H9 (cell line): ENCODE results near the gene CCDC57. TPM values are rescaled to one million over a fixed set of nuclear protein-coding genes. Genes with fewer than 3 reads are reported as not detected.

Experiments used
- DNase-seq: peaks from one replicate; pipeline ENCODE4 v3.0.0-alpha.2; 2017
- H2AFZ ChIP-seq: one replicate; pipeline ENCODE4 v1.6.1; 2013; ENCODE audit warnings: mild to moderate bottlenecking, low read length, control low read depth, moderate library complexity
- H2AK5ac ChIP-seq: 2 replicates; pipeline ENCODE4 v1.6.1; 2013; ENCODE audit warnings: low read length, control low read depth, mixed read lengths; ENCODE audit not compliant: insufficient read length
- H2BK120ac ChIP-seq: one replicate; pipeline ENCODE4 v1.6.1; 2013; ENCODE audit warnings: low read depth, mild to moderate bottlenecking, low read length, control low read depth, inconsistent platforms; ENCODE audit not compliant: poor library complexity, severe bottlenecking
- H2BK12ac ChIP-seq: 2 replicates; pipeline ENCODE4 v1.6.1; 2013; ENCODE audit warnings: low read length, control low read depth, mixed read lengths, low read depth; ENCODE audit not compliant: insufficient read length
- H2BK15ac ChIP-seq: 2 replicates; pipeline ENCODE4 v1.6.1; 2013; ENCODE audit warnings: low read depth, low read length, control low read depth
- H2BK20ac ChIP-seq: one replicate; pipeline ENCODE4 v1.6.1; 2013; ENCODE audit warnings: low read depth, mild to moderate bottlenecking, low read length, control low read depth, inconsistent platforms; ENCODE audit not compliant: poor library complexity, severe bottlenecking
- H2BK5ac ChIP-seq: 2 replicates; pipeline ENCODE4 v1.6.1; 2013; ENCODE audit warnings: low read length, control low read depth, mixed read lengths; ENCODE audit not compliant: insufficient read length
- H3K14ac ChIP-seq: 2 replicates; pipeline ENCODE4 v1.6.1; 2013; ENCODE audit warnings: low read length, control low read depth; ENCODE audit not compliant: insufficient read depth
- H3K18ac ChIP-seq: 2 replicates; pipeline ENCODE4 v1.6.1; 2013; ENCODE audit warnings: low read depth, mild to moderate bottlenecking, mixed read lengths, low read length, control low read depth; ENCODE audit not compliant: insufficient read length
- H3K23ac ChIP-seq: 2 replicates; pipeline ENCODE4 v1.6.1; 2013; ENCODE audit warnings: low read length, control low read depth, mixed read lengths, low read depth; ENCODE audit not compliant: insufficient read length
- H3K23me2 ChIP-seq: 2 replicates; pipeline ENCODE4 v1.6.1; 2013; ENCODE audit warnings: low read depth, mild to moderate bottlenecking, mixed read lengths, low read length, control low read depth; ENCODE audit not compliant: insufficient read length, poor library complexity, severe bottlenecking
- H3K27ac ChIP-seq: 2 replicates; pipeline ENCODE4 v1.5.1; 2013; ENCODE audit warnings: low read length, control low read depth, mixed read lengths, low read depth; ENCODE audit not compliant: insufficient read length
- H3K27me3 ChIP-seq: 2 replicates; pipeline ENCODE4 v1.6.1; 2013; ENCODE audit warnings: low read length, control low read depth, inconsistent platforms; ENCODE audit not compliant: insufficient read depth
- H3K4ac ChIP-seq: 2 replicates; pipeline ENCODE4 v1.6.1; 2013; ENCODE audit warnings: low read depth, mild to moderate bottlenecking, control low read depth, inconsistent platforms, low read length, moderate library complexity
- H3K4me1 ChIP-seq: 2 replicates; pipeline ENCODE4 v1.6.1; 2013; ENCODE audit warnings: low read length, control low read depth, inconsistent platforms; ENCODE audit not compliant: insufficient read depth
- H3K4me2 ChIP-seq: 2 replicates; pipeline ENCODE4 v1.6.1; 2013; ENCODE audit warnings: low read length, control low read depth, mixed read lengths; ENCODE audit not compliant: insufficient read length, insufficient read depth
- H3K56ac ChIP-seq: 2 replicates; pipeline ENCODE4 v1.6.1; 2013; ENCODE audit warnings: low read depth, mild to moderate bottlenecking, mixed read lengths, low read length, control low read depth; ENCODE audit not compliant: insufficient read length
- H3K79me1 ChIP-seq: 2 replicates; pipeline ENCODE4 v1.6.1; 2013; ENCODE audit warnings: low read depth, mild to moderate bottlenecking, moderate library complexity, low read length, control low read depth, inconsistent platforms; ENCODE audit not compliant: insufficient read depth, poor library complexity, severe bottlenecking
- H3K79me2 ChIP-seq: 2 replicates; pipeline ENCODE4 v1.6.1; 2013; ENCODE audit warnings: low read length, control low read depth, inconsistent platforms; ENCODE audit not compliant: insufficient read depth
- H3K9ac ChIP-seq: 2 replicates; pipeline ENCODE4 v1.6.1; 2013; ENCODE audit warnings: low read length, control low read depth, mixed read lengths; ENCODE audit not compliant: insufficient read length; ENCODE audit errors: extremely low read depth
- H3K9me3 ChIP-seq: one replicate; pipeline ENCODE4 v1.6.1; 2013; ENCODE audit warnings: low read depth, low read length, inconsistent platforms; ENCODE audit not compliant: control insufficient read depth
- H3T11ph ChIP-seq: one replicate; pipeline ENCODE4 v1.6.1; 2013; ENCODE audit warnings: mild to moderate bottlenecking, low read length, control low read depth, inconsistent platforms
- H4K20me1 ChIP-seq: one replicate; pipeline ENCODE4 v1.6.1; 2013; ENCODE audit not compliant: control insufficient read depth, insufficient read length, insufficient read depth
- H4K5ac ChIP-seq: 2 replicates; pipeline ENCODE4 v1.6.1; 2013; ENCODE audit warnings: low read depth, mild to moderate bottlenecking, mixed read lengths, low read length, control low read depth; ENCODE audit not compliant: insufficient read length
- H4K8ac ChIP-seq: replicated peaks from 2 replicates; pipeline ENCODE4 v1.6.1; 2013; ENCODE audit warnings: low read length, control low read depth, mixed read lengths, low read depth; ENCODE audit not compliant: insufficient read length
- H4K91ac ChIP-seq: 2 replicates; pipeline ENCODE4 v1.6.1; 2013; ENCODE audit warnings: low read depth, mild to moderate bottlenecking, moderate library complexity, mixed read lengths, low read length, control low read depth; ENCODE audit not compliant: insufficient read length
- H3K27ac Mint-ChIP-seq, 3 experiments: 2 replicates in 2 of 3; 3 replicates in 1 of 3; pipeline ENCODE4 v1.8.0; 2020 to 2021; ENCODE audit warnings: mixed read lengths in 3 of 3, mild to moderate bottlenecking in 1 of 3, moderate library complexity in 1 of 3
- H3K27me3 Mint-ChIP-seq: 2 replicates; pipeline ENCODE4 v1.8.0; 2021; ENCODE audit warnings: low read depth, mild to moderate bottlenecking, moderate library complexity, mixed read lengths
- H3K36me3 Mint-ChIP-seq, 3 experiments: 2 replicates in 2 of 3; 3 replicates in 1 of 3; pipeline ENCODE4 v1.8.0; 2020 to 2021; ENCODE audit warnings: low read depth in 3 of 3, mixed read lengths in 3 of 3; ENCODE audit not compliant: insufficient read depth in 1 of 3
- H3K4me1 Mint-ChIP-seq, 2 experiments: 2 replicates each; pipeline ENCODE4 v1.8.0; 2020; ENCODE audit warnings: mixed read lengths in 2 of 2
- H3K4me3 Mint-ChIP-seq, 2 experiments: 2 replicates in 1 of 2; 3 replicates in 1 of 2; pipeline ENCODE4 v1.8.0; 2020 to 2021; ENCODE audit warnings: mild to moderate bottlenecking in 2 of 2, mixed read lengths in 2 of 2, moderate library complexity in 1 of 2
- H3K9me3 Mint-ChIP-seq, 2 experiments: 2 replicates in 1 of 2; 3 replicates in 1 of 2; pipeline ENCODE4 v1.8.0; 2020; ENCODE audit warnings: mild to moderate bottlenecking in 2 of 2, mixed read lengths in 2 of 2, moderate library complexity in 1 of 2
- WGBS: extraction: QIAGEN DNeasy Blood & Tissue Kit; methylation state at CpG from one replicate; pipeline ENCODE4 v1.1.7; 2013; ENCODE audit warnings: missing lambda C conversion rate, low lambda C conversion rate, mixed read lengths; ENCODE audit not compliant: insufficient read length; ENCODE audit errors: extremely low coverage; 5-methylcytosine and 5-hydroxymethylcytosine counted together
- total RNA-seq: library from RNA; stranded (reverse); gene quantifications from 2 replicates; pipeline ENCODE4 v1.2.1, GENCODE V29; 2021
- TF ChIP-seq, protein P1 (sequence below): fragments of 200-600 bp; sonication (generic); conservative IDR thresholded peaks from 3 replicates; pipeline ENCODE4 v1.8.0; 2021; ENCODE audit warnings: antibody characterized with exemption, mild to moderate bottlenecking

CCDC57 gene
- total RNA-seq, 1 experiment from 2014 or later: 11.0 TPM

DNA sequence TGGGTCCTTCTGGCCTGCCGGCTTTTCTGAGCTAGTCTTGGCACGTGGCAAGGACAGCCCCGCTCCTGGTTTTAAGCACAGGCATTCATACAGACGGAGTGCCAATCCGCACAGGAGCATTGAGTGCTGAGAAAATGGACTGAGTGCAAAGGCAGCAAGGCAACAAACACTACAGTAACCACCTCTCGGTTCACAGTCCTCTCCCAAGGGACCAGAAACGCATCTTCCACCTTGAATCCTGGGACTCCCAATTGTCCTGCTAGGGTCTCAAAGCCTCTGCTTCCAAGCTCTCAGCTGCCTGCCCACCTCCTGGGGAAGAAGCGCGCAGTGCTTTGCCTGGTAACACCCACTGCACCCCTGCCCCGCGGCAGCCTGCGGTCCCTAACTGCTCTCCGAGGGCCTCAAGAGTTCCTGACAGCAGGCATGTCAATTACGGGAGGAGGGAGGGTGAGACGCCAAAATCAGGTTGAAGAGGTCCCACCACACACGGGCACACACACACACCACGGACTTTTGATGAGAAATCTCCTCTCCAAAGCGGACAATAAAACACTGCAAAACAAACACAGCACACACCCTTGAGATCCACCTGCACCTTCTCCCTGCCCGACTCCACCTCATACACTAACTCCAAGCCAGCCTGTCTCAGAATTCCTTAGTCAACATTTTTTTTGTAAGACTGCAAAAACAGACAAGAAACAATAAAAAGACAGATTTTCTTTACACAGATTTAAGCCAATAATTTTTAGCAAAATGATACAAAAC, 31.2 kb upstream of the CCDC57 start:
- peaks cover 2% of the 10 kb centered on the region; the same call in 1 of the 2 replicates for H3K79me2 ChIP-seq
- no peak overlapping the region for H3K18ac ChIP-seq
- no peaks in the 10 kb centered on the region for H3K4me1 ChIP-seq
- H2BK20ac ChIP-seq: no peak overlapping the region
- no peak overlapping the region for H3K14ac ChIP-seq
- TF ChIP-seq, protein P1, sequence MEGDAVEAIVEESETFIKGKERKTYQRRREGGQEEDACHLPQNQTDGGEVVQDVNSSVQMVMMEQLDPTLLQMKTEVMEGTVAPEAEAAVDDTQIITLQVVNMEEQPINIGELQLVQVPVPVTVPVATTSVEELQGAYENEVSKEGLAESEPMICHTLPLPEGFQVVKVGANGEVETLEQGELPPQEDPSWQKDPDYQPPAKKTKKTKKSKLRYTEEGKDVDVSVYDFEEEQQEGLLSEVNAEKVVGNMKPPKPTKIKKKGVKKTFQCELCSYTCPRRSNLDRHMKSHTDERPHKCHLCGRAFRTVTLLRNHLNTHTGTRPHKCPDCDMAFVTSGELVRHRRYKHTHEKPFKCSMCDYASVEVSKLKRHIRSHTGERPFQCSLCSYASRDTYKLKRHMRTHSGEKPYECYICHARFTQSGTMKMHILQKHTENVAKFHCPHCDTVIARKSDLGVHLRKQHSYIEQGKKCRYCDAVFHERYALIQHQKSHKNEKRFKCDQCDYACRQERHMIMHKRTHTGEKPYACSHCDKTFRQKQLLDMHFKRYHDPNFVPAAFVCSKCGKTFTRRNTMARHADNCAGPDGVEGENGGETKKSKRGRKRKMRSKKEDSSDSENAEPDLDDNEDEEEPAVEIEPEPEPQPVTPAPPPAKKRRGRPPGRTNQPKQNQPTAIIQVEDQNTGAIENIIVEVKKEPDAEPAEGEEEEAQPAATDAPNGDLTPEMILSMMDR: no peak
- H2BK12ac ChIP-seq: no peak overlapping the region
- H3K23ac ChIP-seq: no peak overlapping the region
- H2AK5ac ChIP-seq: no peak overlapping the region
- H3K27ac ChIP-seq: no peak overlapping the region
- no peaks in the 10 kb centered on the region for H3K79me1 ChIP-seq
- no peak overlapping the region for H2BK120ac ChIP-seq
- no CpG with 5 or more reads among the region's 19 CpGs for WGBS
- H4K5ac ChIP-seq: no peak overlapping the region
- H3K27ac Mint-ChIP-seq: peak overlapping the region; percentile 16 to 86 (median 64); a peak in 4 of 7 replicates
- no peak overlapping the region for H3K56ac ChIP-seq
- no peak overlapping the region for H4K91ac ChIP-seq
- peaks cover 0 to 5% of the 10 kb centered on the region in 2 experiments; a peak in 3 of 4 replicates for H3K4me1 Mint-ChIP-seq
- no peaks in the 10 kb centered on the region for H3K27me3 ChIP-seq
- H3K4me3 Mint-ChIP-seq: no peak overlapping the region
- no peak overlapping the region for H2BK15ac ChIP-seq
- no peak for DNase-seq
- H4K8ac ChIP-seq: no peak overlapping the region
- H3K36me3 Mint-ChIP-seq: peaks cover 31 to 75% (median 65%) of the 10 kb centered on the region in 3 experiments; a peak in 6 of 7 replicates
- H3K4me2 ChIP-seq: no peak overlapping the region
- H2BK5ac ChIP-seq: no peak overlapping the region
- H2AFZ ChIP-seq: no peak overlapping the region
- no peak overlapping the region for H3K9ac ChIP-seq
- no peak overlapping the region for H3K4ac ChIP-seq
- peaks cover 1% of the 10 kb centered on the region; the same call in 1 of the 2 replicates for H3K27me3 Mint-ChIP-seq
- H3T11ph ChIP-seq: no peak overlapping the region
- H4K20me1 ChIP-seq: no peaks in the 10 kb centered on the region
- no peaks in the 10 kb centered on the region for H3K23me2 ChIP-seq
- H3K9me3 Mint-ChIP-seq: no peaks in the 10 kb centered on the region
- no peaks in the 10 kb centered on the region for H3K9me3 ChIP-seq
